Neuronal stem cell (in vitro differentiated cells): ENCODE measurements around the gene NR1H3.

Experiments used
- DNase-seq: peaks from one replicate; pipeline ENCODE4 v3.0.0-alpha.2; 2013; ENCODE audit warnings: low spot score
- H2AFZ ChIP-seq: one replicate; pipeline ENCODE4 v1.6.1; 2013; ENCODE audit warnings: mild to moderate bottlenecking, low read length, inconsistent platforms
- H2AK5ac ChIP-seq: 2 replicates; pipeline ENCODE4 v1.6.1; 2013; ENCODE audit warnings: low read depth, mild to moderate bottlenecking, inconsistent platforms, low read length, moderate library complexity, mixed read lengths
- H2BK120ac ChIP-seq: 2 replicates; pipeline ENCODE4 v1.6.1; 2013; ENCODE audit warnings: low read depth, mild to moderate bottlenecking, inconsistent platforms, low read length, moderate library complexity, mixed read lengths
- H2BK12ac ChIP-seq: one replicate; pipeline ENCODE4 v1.6.1; 2013; ENCODE audit warnings: low read length, inconsistent platforms
- H2BK15ac ChIP-seq: 2 replicates; pipeline ENCODE4 v1.6.1; 2013; ENCODE audit warnings: mild to moderate bottlenecking, low read length, inconsistent platforms, mixed read lengths
- H2BK5ac ChIP-seq: one replicate; pipeline ENCODE4 v1.6.1; 2013; ENCODE audit warnings: inconsistent platforms, mild to moderate bottlenecking, low read length, moderate library complexity
- H3K14ac ChIP-seq: one replicate; pipeline ENCODE4 v1.6.1; 2013; ENCODE audit warnings: low read length, inconsistent platforms
- H3K18ac ChIP-seq: 2 replicates; pipeline ENCODE4 v1.6.1; 2013; ENCODE audit warnings: low read length, inconsistent platforms
- H3K23ac ChIP-seq: 2 replicates; pipeline ENCODE4 v1.6.1; 2013; ENCODE audit warnings: low read depth, mild to moderate bottlenecking, mixed read lengths, low read length, inconsistent platforms; ENCODE audit not compliant: poor library complexity
- H3K27ac ChIP-seq: replicated peaks from 3 replicates; pipeline ENCODE4 v1.5.1; 2013; ENCODE audit warnings: low read length, inconsistent platforms
- H3K27me3 ChIP-seq, 3 experiments: 2 replicates each; pipeline ENCODE4 v1.6.1; 2013; ENCODE audit warnings: low read length in 3 of 3, mild to moderate bottlenecking in 2 of 3, inconsistent platforms in 1 of 3, low read depth in 1 of 3, mixed read lengths in 1 of 3, moderate library complexity in 1 of 3; ENCODE audit not compliant: control insufficient read depth in 3 of 3, insufficient read depth in 3 of 3
- H3K36me3 ChIP-seq, 2 donors: replicated peaks in 1 of 2; 2 replicates each; pipeline ENCODE4 v1.6.1; 2013; ENCODE audit warnings: low read length in 2 of 2; ENCODE audit not compliant: control insufficient read depth in 2 of 2, insufficient read depth in 2 of 2
- H3K4ac ChIP-seq: 2 replicates; pipeline ENCODE4 v1.6.1; 2013; ENCODE audit warnings: inconsistent platforms, mild to moderate bottlenecking, low read length, moderate library complexity
- H3K4me1 ChIP-seq, 2 donors: 1 replicate in 1 of 2; 2 replicates in 1 of 2; pipeline ENCODE4 v1.6.1; 2013; ENCODE audit warnings: low read length in 2 of 2, low read depth in 1 of 2; ENCODE audit not compliant: control insufficient read depth in 2 of 2, insufficient read depth in 1 of 2
- H3K4me2 ChIP-seq: one replicate; pipeline ENCODE4 v1.6.1; 2013; ENCODE audit warnings: mild to moderate bottlenecking, low read length, inconsistent platforms; ENCODE audit not compliant: insufficient read depth, poor library complexity, severe bottlenecking
- H3K4me3 ChIP-seq, 2 donors: 2 replicates each; pipeline ENCODE4 v1.5.1; 2013; ENCODE audit warnings: low read length in 2 of 2, mild to moderate bottlenecking in 2 of 2, inconsistent platforms in 1 of 2, moderate library complexity in 1 of 2
- H3K79me1 ChIP-seq: one replicate; pipeline ENCODE4 v1.6.1; 2013; ENCODE audit warnings: low read depth, mild to moderate bottlenecking, inconsistent platforms, low read length, moderate library complexity
- H3K9ac ChIP-seq: one replicate; pipeline ENCODE4 v1.6.1; 2013; ENCODE audit warnings: mild to moderate bottlenecking, low read depth, low read length, inconsistent platforms; ENCODE audit not compliant: poor library complexity
- H3K9me3 ChIP-seq, 2 donors: replicated peaks in 1 of 2; 2 replicates each; pipeline versions ENCODE3 to v1.6.1; 2013; ENCODE audit warnings: low read length in 2 of 2, mild to moderate bottlenecking in 2 of 2, inconsistent platforms in 1 of 2, low read depth in 1 of 2, mixed read lengths in 1 of 2, moderate library complexity in 1 of 2; ENCODE audit not compliant: control insufficient read depth in 2 of 2, insufficient read depth in 1 of 2
- H4K8ac ChIP-seq: one replicate; pipeline ENCODE4 v1.6.1; 2013; ENCODE audit warnings: low read depth, mild to moderate bottlenecking, inconsistent platforms, low read length, moderate library complexity
- H4K91ac ChIP-seq: one replicate; pipeline ENCODE4 v1.6.1; 2013; ENCODE audit warnings: low read length, low read depth, mild to moderate bottlenecking, inconsistent platforms; ENCODE audit not compliant: poor library complexity
- WGBS, 2 donors: extraction: QIAGEN DNeasy Blood & Tissue Kit; methylation state at CpG; one replicate each; pipeline ENCODE4 v1.1.7; 2013; ENCODE audit warnings: missing lambda C conversion rate in 2 of 2, mixed read lengths in 1 of 2; ENCODE audit not compliant: insufficient read length in 2 of 2, insufficient replicate concordance in 1 of 2; ENCODE audit errors: extremely low coverage in 2 of 2; 5-methylcytosine and 5-hydroxymethylcytosine counted together

The NR1H3 gene

DNA sequence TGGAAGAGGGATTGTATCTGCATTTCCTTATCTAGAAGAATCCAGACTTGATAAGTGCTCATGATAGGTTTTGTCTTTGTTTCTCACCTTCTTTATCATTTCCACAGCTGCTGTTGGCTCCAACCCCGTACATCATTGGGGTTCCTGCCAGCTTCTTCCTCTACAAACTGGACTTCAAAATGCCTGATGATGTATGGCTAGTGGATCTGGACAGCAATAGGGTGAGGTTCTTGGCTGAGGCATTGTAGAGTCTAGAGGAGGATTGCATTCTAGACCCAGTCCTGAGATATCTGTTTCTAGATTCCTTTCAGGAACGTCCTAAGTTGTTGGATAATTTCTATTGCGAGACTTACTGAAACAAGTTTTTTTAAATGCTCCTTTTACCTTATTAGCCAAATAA lies 20.3 kb downstream of the NR1H3 start:
- Histone ChIP-seq H2AFZ (no peak overlapping the region), H3K4ac (no peak overlapping the region), H3K27me3 (no peaks in the 10 kb centered on the region), H3K23ac (no peak overlapping the region), H3K4me2 (no peak overlapping the region), H3K18ac (no peak overlapping the region), H3K27ac (no peak overlapping the region), H2BK15ac (no peak overlapping the region), H2BK120ac (no peak overlapping the region), H2BK12ac (no peak overlapping the region), H2AK5ac (no peak overlapping the region), H3K9me3 (no peaks in the 10 kb centered on the region), H2BK5ac (no peak overlapping the region), H3K9ac (no peak overlapping the region), H3K4me1 (no peaks in the 10 kb centered on the region), H4K8ac (no peak overlapping the region), H3K14ac (no peak overlapping the region), H4K91ac (no peak overlapping the region), H3K4me3 (no peak overlapping the region), H3K79me1 (no peaks in the 10 kb centered on the region), H3K36me3 (peaks cover 38 to 91% of the 10 kb centered on the region in 2 donors)
- no CpG with 5 or more reads among the region's 3 CpGs for WGBS, 2 donors
- DNase-seq: no peak

DNA sequence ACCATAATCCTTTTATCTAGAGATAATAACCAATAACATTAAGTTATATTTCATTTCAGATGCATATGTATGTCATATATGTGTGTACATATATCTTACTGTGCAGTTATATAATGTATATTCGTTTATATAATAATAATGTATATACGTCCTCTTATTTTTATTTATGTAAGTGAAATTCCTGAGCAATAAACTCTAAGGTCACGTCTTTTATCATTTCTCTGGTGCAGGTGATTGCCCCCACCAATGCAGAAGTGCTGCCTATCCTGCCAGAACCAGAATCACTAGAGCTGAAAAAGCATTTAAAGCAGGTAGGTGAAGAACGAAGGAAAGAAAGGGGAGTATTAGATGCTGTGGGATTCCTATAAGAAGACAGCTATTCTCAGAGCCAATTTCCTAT lies 21.0 kb downstream of the NR1H3 start:
- Histone ChIP-seq H3K23ac (no peak overlapping the region), H4K8ac (no peak overlapping the region), H3K18ac (no peak overlapping the region), H2BK12ac (no peak overlapping the region), H3K9me3 (no peaks in the 10 kb centered on the region), H2BK5ac (no peak overlapping the region), H3K4me3 (no peak overlapping the region), H3K79me1 (no peaks in the 10 kb centered on the region), H3K4me1 (no peaks in the 10 kb centered on the region), H4K91ac (no peak overlapping the region), H2AFZ (no peak overlapping the region), H3K14ac (no peak overlapping the region), H2BK15ac (no peak overlapping the region), H2AK5ac (no peak overlapping the region), H2BK120ac (no peak overlapping the region), H3K9ac (no peak overlapping the region), H3K27ac (no peak overlapping the region), H3K27me3 (no peaks in the 10 kb centered on the region), H3K4ac (no peak overlapping the region), H3K36me3 (peaks cover 38 to 91% of the 10 kb centered on the region in 2 donors), H3K4me2 (no peak overlapping the region)
- no CpG with 5 or more reads among the region's 4 CpGs for WGBS, 2 donors
- no peak for DNase-seq

DNA sequence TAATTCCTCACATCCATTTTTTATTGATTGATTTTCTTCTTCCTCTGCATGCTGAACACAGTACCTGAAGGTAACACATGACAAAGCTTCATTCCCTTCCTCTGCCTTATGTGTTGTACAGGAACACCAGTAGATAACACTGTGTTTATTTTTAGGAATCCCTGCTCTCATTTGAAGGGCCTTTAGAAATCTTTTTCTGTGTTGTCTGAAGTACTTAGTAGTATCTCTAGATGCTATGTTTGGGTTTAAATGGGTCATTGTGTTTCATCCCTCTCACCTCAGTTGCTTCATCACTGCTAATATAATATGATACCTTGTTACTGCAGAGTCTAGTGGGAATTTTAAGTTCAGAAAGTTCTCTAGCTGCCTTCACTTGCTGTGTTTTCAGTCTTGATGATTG lies 22.3 kb downstream of the NR1H3 start:
- H3K27ac ChIP-seq: no peak overlapping the region
- H2AFZ ChIP-seq: no peak overlapping the region
- no peak overlapping the region for H4K91ac ChIP-seq
- H2BK12ac ChIP-seq: no peak overlapping the region
- no peaks in the 10 kb centered on the region for H3K9me3 ChIP-seq
- H4K8ac ChIP-seq: no peak overlapping the region
- DNase-seq: no peak
- H3K36me3 ChIP-seq: peaks cover 45 to 91% of the 10 kb centered on the region in 2 donors
- no peak overlapping the region for H3K14ac ChIP-seq
- no peak overlapping the region for H2BK15ac ChIP-seq
- no peaks in the 10 kb centered on the region for H3K4me1 ChIP-seq
- H3K4ac ChIP-seq: no peak overlapping the region
- H2AK5ac ChIP-seq: no peak overlapping the region
- no peak overlapping the region for H3K4me2 ChIP-seq
- no peak overlapping the region for H3K9ac ChIP-seq
- H3K18ac ChIP-seq: no peak overlapping the region
- no peak overlapping the region for H2BK5ac ChIP-seq
- no peak overlapping the region for H2BK120ac ChIP-seq
- H3K4me3 ChIP-seq: no peak overlapping the region
- H3K23ac ChIP-seq: no peak overlapping the region
- no peaks in the 10 kb centered on the region for H3K27me3 ChIP-seq
- H3K79me1 ChIP-seq: no peaks in the 10 kb centered on the region

DNA sequence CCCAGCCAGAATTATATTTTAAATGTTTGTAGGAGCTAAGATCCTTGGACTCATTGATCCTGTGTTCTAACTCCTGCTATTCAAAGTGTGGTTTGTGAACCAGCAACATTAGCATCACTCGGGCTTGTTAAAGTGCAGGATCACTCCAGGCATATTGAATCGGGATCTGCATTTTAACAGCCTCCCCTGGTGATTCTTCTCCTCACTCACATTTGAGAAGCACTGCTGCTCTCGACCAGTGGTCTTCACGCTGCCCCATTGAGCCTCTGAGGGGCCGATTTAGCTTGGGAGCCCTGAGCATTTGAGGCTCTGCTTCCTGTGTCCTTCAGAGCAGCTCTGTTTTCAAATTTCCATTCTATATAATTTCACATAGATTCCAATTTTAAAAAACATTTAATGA lies 23.1 kb downstream of the NR1H3 start:
- no peak overlapping the region for H3K27ac ChIP-seq
- H3K23ac ChIP-seq: no peak overlapping the region
- no peak overlapping the region for H2BK12ac ChIP-seq
- no peak overlapping the region for H2AK5ac ChIP-seq
- H2AFZ ChIP-seq: no peak overlapping the region
- H2BK120ac ChIP-seq: no peak overlapping the region
- H3K36me3 ChIP-seq: peaks cover 49 to 91% of the 10 kb centered on the region in 2 donors
- no peak overlapping the region for H3K4me3 ChIP-seq
- H3K14ac ChIP-seq: no peak overlapping the region
- H2BK15ac ChIP-seq: no peak overlapping the region
- H4K8ac ChIP-seq: no peak overlapping the region
- no peak overlapping the region for H3K4ac ChIP-seq
- H3K4me1 ChIP-seq: no peaks in the 10 kb centered on the region
- H3K18ac ChIP-seq: no peak overlapping the region
- H3K27me3 ChIP-seq: no peaks in the 10 kb centered on the region
- no peak overlapping the region for H3K4me2 ChIP-seq
- no peak for DNase-seq
- no peaks in the 10 kb centered on the region for H3K9me3 ChIP-seq
- H3K79me1 ChIP-seq: peaks cover 2% of the 10 kb centered on the region
- no peak overlapping the region for H2BK5ac ChIP-seq
- H3K9ac ChIP-seq: no peak overlapping the region
- H4K91ac ChIP-seq: no peak overlapping the region
- WGBS, 2 donors: no CpG with 5 or more reads among the region's 5 CpGs
